ENCODE data around the gene GAPDH.

The GAPDH gene

GRCh38 chr12:6533653-6533922, 729 bp upstream of the GAPDH start:
- no peak for TF ChIP-seq CTCF (conservative IDR thresholded peaks at IDR 0.05; ENCODE audit: low read depth)
- ChIA-PET POLR2A (ENCODE audit: low non-redundant PET) (interaction anchor here (0.5 to 1.3 kb wide), 6 partner anchors 19 to 302 kb away, joined by 3 to 5 read pairs (median 4); no protein-coding TSS in a partner anchor), CTCF (no interaction called here)
- peak overlapping the region; percentile 95 for H3K27ac ChIP-seq
- no peak for DNase-seq (ENCODE audit: low spot score)

GRCh38 chr12:6534695-6534944, 303 bp downstream of the GAPDH start:
- peak overlapping the region; percentile 95 for H3K27ac ChIP-seq
- DNase-seq (ENCODE audit: low spot score) = no peak
- ChIA-PET CTCF (interaction anchor here (0.6 to 1.4 kb wide), 2 partner anchors 23 to 290 kb away, joined by 3 to 8 read pairs; no protein-coding TSS in a partner anchor), POLR2A (ENCODE audit: low non-redundant PET) (interaction anchor here (0.8 to 1.5 kb wide), 3 partner anchors 37 to 79 kb away, joined by 3 to 5 read pairs (median 4); partner anchors contain the start of gene MRPL51)
- no peak for TF ChIP-seq CTCF (conservative IDR thresholded peaks at IDR 0.05; ENCODE audit: low read depth)

GRCh38 chr12:6534945-6535696, 804 bp downstream of the GAPDH start:
- peak overlapping the region; percentile 95 for H3K27ac ChIP-seq
- ChIA-PET CTCF (interaction anchor here (0.6 to 1.4 kb wide), 3 partner anchors 23 to 340 kb away, joined by 3 to 8 read pairs (median 3); no protein-coding TSS in a partner anchor), POLR2A (ENCODE audit: low non-redundant PET) (interaction anchor here (1.3 to 1.5 kb wide), 2 partner anchors 38 to 42 kb away, joined by 3 to 5 read pairs; partner anchors contain the start of gene MRPL51)
- TF ChIP-seq CTCF (conservative IDR thresholded peaks at IDR 0.05; ENCODE audit: low read depth) = no peak
- DNase-seq (ENCODE audit: low spot score) = peak; percentile 64

GRCh38 chr12:6535697-6535946, 1.3 kb downstream of the GAPDH start:
- peak overlapping the region; percentile 95 for H3K27ac ChIP-seq
- DNase-seq (ENCODE audit: low spot score) = no peak
- no peak for TF ChIP-seq CTCF (conservative IDR thresholded peaks at IDR 0.05; ENCODE audit: low read depth)
- POLR2A ChIA-PET (ENCODE audit: low non-redundant PET) = interaction anchor here (0.5 kb wide), 1 partner anchor 84 kb away, joined by 4 read pairs; the partner anchor contains the start of gene TAPBPL
- CTCF ChIA-PET = interaction anchor here (0.6 to 1.4 kb wide), 3 partner anchors 22 to 340 kb away, joined by 3 to 8 read pairs (median 3); no protein-coding TSS in a partner anchor

GRCh38 chr12:6535960-6536847, 1.9 kb downstream of the GAPDH start:
- H3K27ac ChIP-seq = peak overlapping the region; percentile 95
- ChIA-PET CTCF (interaction anchor here (0.6 to 1.5 kb wide), 3 partner anchors 18 to 341 kb away, joined by 3 to 4 read pairs (median 3); no protein-coding TSS in a partner anchor), POLR2A (ENCODE audit: low non-redundant PET) (interaction anchor here (0.5 kb wide), 1 partner anchor 85 kb away, joined by 4 read pairs; the partner anchor contains the start of gene TAPBPL)
- DNase-seq (ENCODE audit: low spot score) = no peak
- TF ChIP-seq CTCF (conservative IDR thresholded peaks at IDR 0.05; ENCODE audit: low read depth) = no peak

- H3K27ac ChIP-seq = peak overlapping the region; percentile 95
- DNase-seq (ENCODE audit: low spot score) = no peak
- ChIA-PET POLR2A (ENCODE audit: low non-redundant PET) (no interaction called here), CTCF (interaction anchor here (0.5 to 1.6 kb wide), 9 partner anchors 8 to 172 kb away, joined by 3 to 9 read pairs (median 4); partner anchors contain the start of genes TAPBPL and VAMP1)
- TF ChIP-seq CTCF (conservative IDR thresholded peaks at IDR 0.05; ENCODE audit: low read depth) = no peak
These were observed 2.7 kb downstream of the GAPDH start for GRCh38 chr12:6536894-6537579.
